Neural progenitor cell (in vitro differentiated cells): ENCODE data around the gene OR13F1. TPM values are rescaled to one million over a fixed set of nuclear protein-coding genes. Genes with fewer than 3 reads are reported as not detected.

Experiments used
- DNase-seq: peaks from one replicate; pipeline ENCODE4 v3.0.0-alpha.2; 2016; ENCODE audit warnings: low spot score
- H2AFZ ChIP-seq: fragments of 200-600 bp; sonication (generic); replicated peaks from 2 replicates; pipeline ENCODE4 v1.6.1; 2016; ENCODE audit warnings: antibody characterized with exemption
- H3F3A ChIP-seq: fragments of 200-600 bp; sonication (generic); 2 replicates; pipeline ENCODE4 v1.6.1; 2016; ENCODE audit warnings: antibody characterized with exemption, low read depth
- H3K27ac ChIP-seq: fragments of 200-600 bp; sonication (generic); 2 replicates; pipeline ENCODE4 v1.5.1; 2016; ENCODE audit warnings: mild to moderate bottlenecking
- H3K27me3 ChIP-seq: fragments of 200-600 bp; sonication (generic); 2 replicates; pipeline ENCODE4 v1.6.1; 2016; ENCODE audit warnings: mild to moderate bottlenecking, moderate library complexity
- H3K36me3 ChIP-seq: fragments of 200-600 bp; sonication (generic); 2 replicates; pipeline ENCODE4 v1.5.1; 2016
- H3K4me1 ChIP-seq: fragments of 200-600 bp; sonication (generic); 2 replicates; pipeline ENCODE4 v1.6.1; 2016; ENCODE audit warnings: mixed run types
- H3K4me2 ChIP-seq: fragments of 200-600 bp; sonication (generic); 2 replicates; pipeline ENCODE4 v1.6.1; 2016
- H3K4me3 ChIP-seq: fragments of 200-600 bp; sonication (generic); 2 replicates; pipeline ENCODE4 v1.5.1; 2016
- H3K79me2 ChIP-seq: fragments of 200-600 bp; sonication (generic); 2 replicates; pipeline ENCODE4 v1.6.1; 2016; ENCODE audit warnings: low read depth
- H3K9ac ChIP-seq: fragments of 200-600 bp; sonication (generic); 2 replicates; pipeline ENCODE4 v1.6.1; 2016
- H3K9me3 ChIP-seq: fragments of 200-600 bp; sonication (generic); 2 replicates; pipeline ENCODE4 v1.5.1; 2016; ENCODE audit warnings: low read depth
- H4K20me1 ChIP-seq: fragments of 200-600 bp; sonication (generic); 2 replicates; pipeline ENCODE4 v1.6.1; 2016; ENCODE audit warnings: low read depth
- H3K27ac Mint-ChIP-seq: 3 replicates; pipeline ENCODE4 v1.8.0; 2021; ENCODE audit warnings: mixed read lengths
- H3K27me3 Mint-ChIP-seq: 2 replicates; pipeline ENCODE4 v1.8.0; 2022; ENCODE audit warnings: low read depth, mild to moderate bottlenecking, inconsistent platforms, moderate library complexity, mixed read lengths; ENCODE audit not compliant: insufficient read depth
- H3K36me3 Mint-ChIP-seq: 3 replicates; pipeline ENCODE4 v1.8.0; 2021; ENCODE audit warnings: mixed read lengths
- H3K4me1 Mint-ChIP-seq: 3 replicates; pipeline ENCODE4 v1.8.0; 2021; ENCODE audit warnings: mixed read lengths
- H3K4me3 Mint-ChIP-seq: 3 replicates; pipeline ENCODE4 v1.8.0; 2021; ENCODE audit warnings: mild to moderate bottlenecking, moderate library complexity, mixed read lengths
- H3K9me3 Mint-ChIP-seq: 3 replicates; pipeline ENCODE4 v1.8.0; 2020; ENCODE audit warnings: mixed read lengths
- EZH2 ChIP-seq: fragments of 200-600 bp; sonication (generic); IDR thresholded peaks from 2 replicates; pipeline ENCODE4 v1.6.1; 2017; ENCODE audit warnings: antibody characterized with exemption, mild to moderate bottlenecking, moderate library complexity
- EZH2phosphoT487 ChIP-seq: fragments of 200-600 bp; sonication (generic); IDR thresholded peaks from 2 replicates; pipeline ENCODE4 v1.6.1; 2017; ENCODE audit warnings: antibody characterized with exemption
- total RNA-seq: library from RNA; depleted of rRNA; stranded (reverse); fragments of >200 nt; gene quantifications from 2 replicates; pipeline ENCODE4 v1.2.3, GENCODE V29; 2015; ENCODE audit warnings: low replicate concordance
- TF ChIP-seq, protein P1 (sequence below): fragments of 200-600 bp; sonication (generic); IDR thresholded peaks from 2 replicates; pipeline ENCODE4 v1.5.1; 2017; ENCODE audit warnings: antibody characterized with exemption, mild to moderate bottlenecking

The OR13F1 gene
- total RNA-seq, 1 donor from 2014 or later, result not detected

DNA sequence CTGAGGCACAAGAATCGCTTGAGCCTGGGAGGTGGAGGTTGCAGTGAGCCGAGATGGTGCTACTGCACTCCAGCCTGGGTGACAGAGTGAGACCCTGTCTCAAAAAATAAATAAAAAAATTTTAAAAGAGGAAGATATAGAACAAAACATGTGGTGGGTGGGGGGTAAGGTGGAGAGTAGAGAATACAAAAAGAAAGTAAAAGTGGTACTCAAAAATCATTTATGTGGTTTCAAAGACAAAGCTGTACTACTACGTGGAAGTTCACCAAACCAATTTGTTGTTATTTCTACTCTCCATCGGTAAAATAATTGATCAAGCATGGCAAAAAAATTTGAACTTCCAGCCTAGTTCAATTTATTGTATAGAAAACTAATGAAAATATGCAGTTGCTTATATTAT lies 40.6 kb downstream of the OR13F1 start:
- H3K9me3 Mint-ChIP-seq, result no peaks in the 10 kb centered on the region
- H3K4me1 Mint-ChIP-seq, result no peaks in the 10 kb centered on the region
- no peaks in the 10 kb centered on the region for H3K36me3 ChIP-seq
- no peak overlapping the region for H3K4me3 Mint-ChIP-seq
- no peaks in the 10 kb centered on the region for H3K9me3 ChIP-seq
- H3K4me1 ChIP-seq, result no peaks in the 10 kb centered on the region
- DNase-seq, result no peak
- TF ChIP-seq EZH2phosphoT487, result no peak
- TF ChIP-seq, protein P1, sequence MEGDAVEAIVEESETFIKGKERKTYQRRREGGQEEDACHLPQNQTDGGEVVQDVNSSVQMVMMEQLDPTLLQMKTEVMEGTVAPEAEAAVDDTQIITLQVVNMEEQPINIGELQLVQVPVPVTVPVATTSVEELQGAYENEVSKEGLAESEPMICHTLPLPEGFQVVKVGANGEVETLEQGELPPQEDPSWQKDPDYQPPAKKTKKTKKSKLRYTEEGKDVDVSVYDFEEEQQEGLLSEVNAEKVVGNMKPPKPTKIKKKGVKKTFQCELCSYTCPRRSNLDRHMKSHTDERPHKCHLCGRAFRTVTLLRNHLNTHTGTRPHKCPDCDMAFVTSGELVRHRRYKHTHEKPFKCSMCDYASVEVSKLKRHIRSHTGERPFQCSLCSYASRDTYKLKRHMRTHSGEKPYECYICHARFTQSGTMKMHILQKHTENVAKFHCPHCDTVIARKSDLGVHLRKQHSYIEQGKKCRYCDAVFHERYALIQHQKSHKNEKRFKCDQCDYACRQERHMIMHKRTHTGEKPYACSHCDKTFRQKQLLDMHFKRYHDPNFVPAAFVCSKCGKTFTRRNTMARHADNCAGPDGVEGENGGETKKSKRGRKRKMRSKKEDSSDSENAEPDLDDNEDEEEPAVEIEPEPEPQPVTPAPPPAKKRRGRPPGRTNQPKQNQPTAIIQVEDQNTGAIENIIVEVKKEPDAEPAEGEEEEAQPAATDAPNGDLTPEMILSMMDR, result no peak
- no peaks in the 10 kb centered on the region for H3K36me3 Mint-ChIP-seq
- no peaks in the 10 kb centered on the region for H3K27me3 ChIP-seq
- H2AFZ ChIP-seq, result no peak overlapping the region
- no peaks in the 10 kb centered on the region for H3F3A ChIP-seq
- no peaks in the 10 kb centered on the region for H3K27me3 Mint-ChIP-seq
- no peak overlapping the region for H3K27ac ChIP-seq
- H3K4me2 ChIP-seq, result no peak overlapping the region
- no peak overlapping the region for H3K4me3 ChIP-seq
- no peak overlapping the region for H3K9ac ChIP-seq
- no peaks in the 10 kb centered on the region for H3K79me2 ChIP-seq
- no peak overlapping the region for H3K27ac Mint-ChIP-seq
- H4K20me1 ChIP-seq, result no peaks in the 10 kb centered on the region

DNA sequence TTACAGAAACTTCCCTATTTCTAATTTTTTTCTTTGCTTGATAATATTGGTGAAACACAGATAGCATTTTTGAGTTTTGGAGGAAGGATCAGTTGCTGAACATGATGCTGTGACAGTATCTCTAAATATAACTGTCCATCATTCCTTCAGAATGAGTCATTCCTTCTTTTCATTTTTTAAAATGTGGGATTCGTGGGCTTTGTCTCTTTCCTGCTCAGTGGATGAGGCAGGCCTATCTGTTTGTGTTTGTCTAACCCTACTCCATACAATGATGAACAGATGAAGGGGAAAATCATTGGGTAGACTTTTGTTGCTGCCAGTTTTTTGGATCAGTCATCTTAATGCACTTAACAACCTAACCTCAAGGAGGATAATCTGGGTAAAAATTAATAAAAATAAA lies 49.2 kb downstream of the OR13F1 start:
- H3K27ac ChIP-seq, result no peak overlapping the region
- TF ChIP-seq EZH2phosphoT487 (no peak), EZH2 (no peak)
- TF ChIP-seq, protein P1, result no peak
- H3K27ac Mint-ChIP-seq, result no peak overlapping the region

More for the DNA sequence above, 49.2 kb downstream of the OR13F1 start:
- H3F3A ChIP-seq, result no peaks in the 10 kb centered on the region
- no peaks in the 10 kb centered on the region for H3K36me3 ChIP-seq
- Mint-ChIP-seq H3K4me3 (no peak overlapping the region), H3K36me3 (no peaks in the 10 kb centered on the region), H3K27me3 (no peaks in the 10 kb centered on the region), H3K9me3 (peaks cover 5% of the 10 kb centered on the region), H3K4me1 (no peaks in the 10 kb centered on the region)
- H3K4me1 ChIP-seq, result no peaks in the 10 kb centered on the region
- no peaks in the 10 kb centered on the region for H3K79me2 ChIP-seq
- H3K4me2 ChIP-seq, result no peak overlapping the region
- no peak overlapping the region for H3K9ac ChIP-seq
- no peak overlapping the region for H3K4me3 ChIP-seq
- no peak overlapping the region for H2AFZ ChIP-seq
- DNase-seq, result no peak
- H4K20me1 ChIP-seq, result no peaks in the 10 kb centered on the region
- no peaks in the 10 kb centered on the region for H3K27me3 ChIP-seq
- no peaks in the 10 kb centered on the region for H3K9me3 ChIP-seq

Other genes starting within 250 kb of the OR13F1 start
- gene OR13C4, start 22.9 kb downstream of the OR13F1 start, total RNA-seq, result not detected in 2 replicates
- not detected in 2 replicates for gene OR13C3, start 32.6 kb downstream of the OR13F1 start, total RNA-seq
- gene OR13C8, start 64.9 kb downstream of the OR13F1 start, total RNA-seq, result not detected in 2 replicates
- 0.25 TPM in 1 of 2 replicates, not detected in the other for gene OR13C5, start 95.2 kb downstream of the OR13F1 start, total RNA-seq
- not detected in 2 replicates for gene OR13C2, start 101.4 kb downstream of the OR13F1 start, total RNA-seq
- gene OR13C9, start 113.9 kb downstream of the OR13F1 start, total RNA-seq, result not detected in 2 replicates
- gene OR13D1, start 190.3 kb downstream of the OR13F1 start, total RNA-seq, result not detected in 2 replicates
- gene NIPSNAP3A, start 243.4 kb downstream of the OR13F1 start, total RNA-seq, result 31.9 and 55.3 TPM in 2 replicates